HG03378 (cell line): ENCODE results near the gene HIP1.
"Not testable (repeated sequence)": the region's sequence is repeated elsewhere in the genome, so short reads cannot be mapped to it uniquely, and the experiment has no call there.

Source experiments
- ATAC-seq: cut with Tn5 transposase; IDR thresholded peaks from one replicate; pipeline ENCODE4 v1.9.1; 2021; ENCODE audit warnings: mild to moderate bottlenecking, moderate library complexity; ENCODE audit not compliant: unreplicated experiment

Gene HIP1

DNA sequence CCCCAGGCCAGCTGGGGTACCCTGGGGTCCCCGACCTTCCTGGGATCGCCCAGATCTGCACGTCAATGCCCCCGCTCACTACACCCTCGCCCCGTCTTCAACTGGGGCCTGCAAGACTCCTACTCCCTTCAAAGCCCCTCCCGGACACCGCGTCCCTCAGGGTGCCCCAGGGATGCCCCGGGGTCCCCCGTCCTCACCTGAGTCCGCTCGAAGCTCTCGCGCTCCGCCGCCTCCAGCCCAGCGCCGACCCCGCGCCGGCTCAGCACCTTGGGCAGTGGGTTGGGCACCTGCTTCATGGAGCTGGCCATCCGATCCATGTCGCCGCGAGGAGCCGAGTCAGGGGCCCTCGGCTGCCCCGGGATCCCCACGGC is at the start of gene HIP1:
TSS of gene HIP1 (minus strand) at position 338 of the 371 bp plus-strand sequence. CDS start at position 317, 21 bp downstream.
- no peak for ATAC-seq

DNA sequence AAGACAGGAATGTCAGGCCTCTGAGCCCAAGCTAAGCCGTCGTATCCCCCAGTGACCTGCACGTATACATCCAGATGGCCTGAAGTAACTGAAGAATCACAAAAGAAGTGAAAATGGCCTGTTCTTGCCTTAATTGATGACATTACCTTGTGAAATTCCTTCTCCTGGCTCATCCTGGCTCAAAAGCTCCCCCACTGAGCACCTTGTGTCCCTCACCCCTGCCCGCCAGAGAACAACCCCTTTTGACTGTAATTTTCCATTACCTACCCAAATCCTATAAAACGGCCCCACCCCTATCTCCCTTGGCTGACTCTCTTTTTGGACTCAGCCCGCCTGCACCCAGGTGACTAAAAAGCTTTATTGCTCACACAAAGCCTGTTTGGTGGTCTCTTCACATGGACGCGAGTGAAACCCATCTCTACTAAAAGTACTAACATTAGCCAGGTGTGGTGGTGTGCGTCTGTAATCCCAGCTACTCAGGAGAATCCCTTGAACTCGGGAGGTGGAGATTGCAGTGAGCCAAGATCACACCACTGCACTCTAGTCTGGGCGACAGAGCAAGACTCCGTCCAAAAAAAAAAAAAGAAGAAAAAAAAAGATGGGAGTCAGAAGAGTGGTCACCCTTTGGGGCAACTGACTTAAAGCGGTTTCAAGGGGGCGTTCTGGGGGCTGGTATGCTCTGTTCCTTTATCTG is 49.6 kb upstream of the HIP1 start:
- not testable (repeated sequence) for ATAC-seq

DNA sequence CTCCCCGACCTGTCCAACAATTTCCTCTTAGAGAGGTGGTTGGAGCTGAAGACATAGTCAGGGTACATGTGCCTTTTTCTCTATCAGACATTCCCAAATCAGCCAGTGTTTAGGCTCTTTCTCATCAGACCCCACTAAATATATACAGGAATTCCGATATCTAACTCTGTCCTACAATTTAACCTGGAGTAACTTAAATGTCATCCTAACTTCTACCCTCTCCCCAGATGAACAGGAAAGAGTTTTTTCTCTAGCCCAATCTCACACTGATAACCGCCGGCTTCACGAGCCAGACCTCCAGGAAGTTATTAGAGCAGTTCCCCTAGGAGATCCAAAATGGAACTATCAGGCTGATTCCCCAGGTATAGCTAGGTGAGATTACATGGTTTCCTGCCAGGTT is 44.3 kb upstream of the HIP1 start:
- ATAC-seq, result not testable (repeated sequence)

DNA sequence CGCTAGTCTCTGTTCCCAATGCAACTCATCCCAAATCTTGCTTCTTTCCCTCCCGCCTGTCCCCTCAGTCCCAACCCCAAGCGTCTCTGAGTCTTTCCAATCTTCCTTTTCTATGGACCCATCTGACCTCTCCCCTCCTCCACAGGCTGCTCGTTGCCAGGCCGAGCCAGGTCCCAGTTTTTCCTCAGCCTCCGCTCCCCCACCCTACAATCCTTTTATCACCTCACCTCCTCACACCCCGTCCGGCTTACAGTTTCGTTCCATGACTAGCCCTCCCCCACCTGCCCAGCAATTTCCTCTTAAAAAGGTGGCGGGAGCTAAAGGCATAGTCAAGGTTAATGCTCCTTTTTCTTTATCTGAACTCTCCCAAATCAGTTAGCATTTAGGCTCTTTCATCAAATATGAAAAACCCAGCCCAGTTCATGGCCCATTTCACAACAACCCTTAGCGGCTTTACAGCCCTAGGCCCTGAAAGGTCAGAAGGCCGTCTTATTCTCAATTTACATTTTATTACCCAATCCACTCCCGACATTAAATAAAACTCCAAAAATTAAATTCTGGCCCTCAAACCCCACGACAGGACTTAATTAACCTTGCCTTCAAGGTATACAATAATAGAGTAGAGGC is 42.0 kb upstream of the HIP1 start:
- not testable (repeated sequence) for ATAC-seq

DNA sequence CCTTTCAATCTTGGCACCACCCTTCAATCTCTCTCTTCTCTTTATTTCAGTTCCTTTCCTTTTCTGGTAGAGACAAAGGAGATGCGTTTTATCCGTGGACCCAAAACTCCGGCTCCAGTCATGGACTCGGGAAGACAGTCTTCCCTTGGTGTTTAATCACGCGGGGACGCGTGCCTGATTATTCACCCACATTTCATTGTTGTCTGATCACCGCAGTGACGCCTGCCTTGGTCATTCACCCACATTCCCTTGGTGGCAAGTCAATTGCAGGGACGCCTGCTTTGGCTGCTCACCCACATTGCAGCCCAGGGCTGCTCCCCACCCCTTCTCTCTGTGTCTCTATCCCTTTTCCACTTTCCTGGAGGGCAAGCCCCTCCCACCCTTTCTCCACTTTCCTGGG is 40.8 kb upstream of the HIP1 start:
- ATAC-seq, result not testable (repeated sequence)

DNA sequence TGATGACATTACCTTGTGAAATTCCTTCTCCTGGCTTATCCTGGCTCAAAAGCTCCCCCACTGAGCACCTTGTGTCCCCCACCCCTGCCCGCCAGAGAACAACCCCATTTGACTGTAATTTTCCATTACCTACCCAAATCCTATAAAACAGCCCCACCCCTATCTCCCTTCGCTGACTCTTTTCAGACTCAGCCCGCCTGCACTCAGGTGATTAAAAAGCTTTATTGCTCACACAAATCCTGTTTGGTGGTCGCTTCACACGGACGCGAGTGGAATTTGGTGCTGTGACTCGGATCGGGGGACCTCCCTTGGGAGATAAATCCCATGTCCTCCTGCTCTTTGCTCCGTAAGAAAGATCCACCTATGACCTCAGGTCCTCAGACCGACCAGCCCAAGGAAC is 40.3 kb upstream of the HIP1 start:
- ATAC-seq, result not testable (repeated sequence)

DNA sequence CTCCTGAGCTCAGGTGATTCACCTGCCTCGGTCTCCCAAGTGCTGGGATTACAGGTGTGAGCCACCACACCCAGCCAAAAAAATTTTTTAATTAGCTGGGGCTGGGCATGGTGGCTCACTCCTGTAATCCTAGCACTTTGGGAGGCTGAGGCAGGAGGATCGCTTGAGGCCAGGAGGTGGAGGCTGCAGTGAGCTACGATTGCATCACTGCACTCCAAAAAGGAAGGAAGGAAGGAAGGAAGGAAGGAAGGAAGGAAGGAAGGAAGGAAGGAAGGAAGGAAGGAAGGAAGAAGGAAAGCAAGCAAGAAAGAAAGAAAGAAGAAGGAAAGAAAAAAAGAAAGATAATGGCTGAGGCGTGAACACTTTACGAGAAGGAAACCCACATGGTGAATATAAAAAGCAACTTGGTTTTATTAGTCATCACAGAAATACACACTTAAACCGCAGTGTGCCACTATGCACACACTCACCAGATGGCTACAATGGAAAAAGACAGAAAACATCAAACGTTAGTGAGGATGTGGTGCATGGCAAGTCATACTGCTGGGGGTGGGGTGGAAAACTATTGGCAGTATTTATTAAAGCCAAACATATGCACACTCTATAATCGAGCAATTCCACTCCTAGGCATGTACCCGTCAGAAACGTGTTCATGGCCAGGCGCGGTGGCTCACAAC is 37.7 kb upstream of the HIP1 start:
- ATAC-seq, result no peak

DNA sequence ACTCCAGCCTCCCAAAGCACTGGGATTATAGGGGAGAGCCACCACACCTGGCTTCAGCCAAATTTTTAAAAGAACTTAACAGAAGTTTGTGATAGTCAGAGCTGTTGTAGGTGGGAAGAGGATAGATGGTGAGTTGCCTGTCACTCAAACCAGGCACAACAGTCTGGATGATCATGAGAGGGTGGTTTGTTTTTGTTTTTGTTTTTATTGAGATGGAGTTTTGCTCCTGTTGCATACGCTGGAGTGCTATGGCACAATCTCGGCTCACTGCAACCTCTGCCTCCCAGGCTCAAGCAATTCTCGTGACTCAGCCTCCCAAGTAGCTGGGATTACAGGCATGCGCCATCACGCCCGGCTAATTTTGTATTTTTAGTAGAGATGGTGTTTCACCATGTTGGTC is 35.2 kb upstream of the HIP1 start:
- ATAC-seq, result not testable (repeated sequence)

DNA sequence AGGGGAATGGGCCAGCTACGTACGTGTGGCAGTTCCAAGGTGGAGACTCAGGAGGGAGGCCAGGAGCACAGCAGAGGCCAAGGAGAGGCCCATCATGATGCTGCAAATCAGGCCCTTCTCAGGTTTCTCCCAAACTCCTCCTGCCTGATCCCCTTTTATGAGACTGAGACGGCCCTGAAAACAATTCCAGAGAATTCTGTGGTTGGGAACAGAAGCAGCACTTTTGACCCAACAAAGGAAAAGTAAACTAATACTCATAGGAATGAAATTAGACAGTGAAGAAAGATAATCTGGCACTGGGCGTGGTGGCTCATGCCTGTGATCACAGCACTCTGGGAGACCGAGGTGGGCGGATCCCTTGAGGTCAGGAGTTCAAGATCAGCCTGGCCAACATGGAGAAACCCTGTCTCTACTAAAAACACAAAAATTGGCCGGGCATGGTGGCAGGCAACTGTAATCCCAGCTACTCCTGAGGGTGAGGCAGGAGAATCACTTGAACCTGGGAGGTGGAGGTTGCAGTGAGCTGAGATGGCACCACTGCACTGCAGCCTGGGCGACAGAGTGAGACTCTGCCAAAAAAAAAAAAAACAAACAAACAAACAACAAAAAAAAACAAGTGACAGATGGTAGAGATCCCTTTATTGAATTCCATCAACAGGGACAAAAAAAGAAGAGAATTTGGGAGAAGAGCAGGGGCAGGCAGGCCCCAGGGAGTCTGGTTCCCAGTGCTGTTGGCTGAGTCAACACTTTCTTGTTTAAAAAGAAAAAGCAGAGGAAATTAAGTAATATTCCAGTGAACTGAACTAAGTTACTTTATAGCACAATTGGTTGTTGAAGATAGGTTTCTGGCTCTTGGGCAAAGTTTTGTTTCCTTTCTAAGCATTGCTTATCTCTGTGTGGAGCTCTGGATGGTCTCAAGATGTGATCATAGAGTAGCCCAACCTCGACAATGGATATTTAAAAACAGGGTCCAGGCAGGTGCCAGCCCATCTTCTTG is 33.6 kb upstream of the HIP1 start, which contains the start of gene CCL26:
TSS of gene CCL26 (minus strand) at position 131 of the 997 bp plus-strand sequence. CDS start at position 96, 35 bp downstream.
- ATAC-seq, result no peak

DNA sequence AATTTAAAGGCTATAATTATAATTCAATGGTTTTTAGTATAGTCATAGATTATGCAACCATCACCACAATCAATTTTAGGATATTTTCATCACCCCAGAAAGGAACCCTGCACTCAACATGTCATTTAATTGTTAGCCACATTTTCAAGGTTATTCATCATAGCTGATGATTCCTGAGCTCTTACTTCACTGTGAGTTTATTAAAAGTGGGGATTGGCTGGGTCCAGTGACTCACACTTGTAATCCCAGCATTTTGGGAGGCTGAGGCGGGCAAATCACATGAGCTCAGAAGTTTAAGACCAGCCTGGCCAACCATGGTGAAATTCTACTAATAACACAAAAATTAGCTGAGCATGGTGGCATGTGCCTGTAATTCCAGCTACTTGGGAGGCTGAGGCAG is 32.5 kb upstream of the HIP1 start:
- ATAC-seq, result no peak

DNA sequence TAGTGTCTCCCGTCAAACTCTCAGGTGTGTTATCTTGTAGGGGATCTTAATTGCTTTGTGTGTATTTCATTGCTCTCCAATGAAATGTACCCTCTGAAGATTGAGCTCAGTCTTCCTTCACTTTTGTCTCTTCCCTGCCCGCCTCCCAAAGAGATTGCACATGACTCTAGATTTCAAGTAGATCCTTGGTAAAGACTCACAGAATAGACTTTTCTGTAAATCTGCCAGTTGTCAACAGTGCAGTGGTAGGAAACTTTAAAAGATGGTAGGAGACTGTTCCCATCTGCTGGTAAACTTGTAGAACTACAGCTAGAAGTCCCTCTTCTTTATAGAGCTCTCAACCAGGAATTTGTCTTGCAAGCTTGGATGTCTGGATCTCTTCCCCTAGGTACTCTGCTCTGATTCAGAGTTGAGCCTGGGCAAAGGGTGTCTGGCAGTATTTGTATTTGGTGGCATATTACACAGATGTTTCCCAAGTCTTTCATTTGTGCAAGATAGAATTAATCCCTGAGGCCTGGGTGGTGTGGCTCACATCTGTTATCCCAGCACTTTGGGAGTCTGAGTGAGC is 23.7 kb upstream of the HIP1 start:
- ATAC-seq, result peak; percentile 50

DNA sequence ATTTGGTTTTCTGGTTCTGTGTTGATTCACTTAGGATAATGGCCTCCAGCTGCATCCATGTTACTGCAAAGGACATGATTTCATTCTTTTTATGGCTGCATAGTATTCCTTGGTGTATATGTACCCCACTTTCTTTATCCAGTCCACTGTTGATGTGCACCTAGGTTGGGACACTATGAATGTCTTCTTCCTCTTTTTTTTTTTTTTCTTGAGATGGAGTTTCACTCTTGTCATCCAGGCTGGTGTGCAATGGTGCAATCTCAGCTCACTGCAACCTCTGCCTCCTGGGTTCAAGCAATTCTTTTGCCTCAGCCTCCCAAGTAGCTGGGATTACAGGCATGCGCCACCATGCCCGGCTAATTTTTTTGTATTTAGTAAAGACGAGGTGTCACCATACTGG is 23.1 kb upstream of the HIP1 start:
- ATAC-seq, result not testable (repeated sequence)

DNA sequence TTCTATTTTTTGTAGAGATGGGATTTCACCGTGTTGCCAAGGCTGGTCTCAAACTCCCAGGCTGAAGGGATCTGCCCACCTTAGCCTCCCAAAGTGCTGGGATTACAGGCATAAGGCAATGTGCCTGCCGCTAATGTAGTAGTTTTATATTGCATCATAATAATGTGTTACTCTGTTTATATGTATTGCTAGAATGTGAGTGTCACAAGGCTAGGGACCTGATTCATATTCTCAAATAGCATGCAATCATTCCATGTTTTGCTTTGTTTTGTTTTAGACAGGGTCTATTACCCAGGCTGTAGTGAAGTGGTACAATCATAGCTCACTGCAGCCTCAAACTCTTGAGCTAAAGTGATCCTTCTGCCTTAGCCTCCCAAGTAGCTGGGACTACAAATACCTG is 19.8 kb upstream of the HIP1 start:
- no peak for ATAC-seq

DNA sequence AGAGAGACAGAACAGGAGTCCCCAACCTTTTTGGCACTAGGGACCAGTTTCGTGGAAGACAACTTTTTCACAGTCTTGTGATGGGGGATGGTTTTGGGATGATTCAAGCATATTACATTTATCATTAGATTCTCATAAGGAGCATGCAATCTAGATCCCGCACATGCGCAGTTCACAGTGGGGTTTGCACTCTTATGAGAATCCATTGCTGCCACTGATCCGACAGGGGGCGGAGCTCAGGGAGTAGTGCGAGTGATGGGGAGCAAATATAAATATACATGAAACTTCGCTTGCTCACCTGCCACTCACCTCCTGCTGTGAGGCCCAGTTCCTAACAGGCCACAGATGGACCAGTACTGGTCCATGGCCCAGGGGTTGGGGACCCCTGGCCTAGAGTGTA is 19.1 kb upstream of the HIP1 start:
- no peak for ATAC-seq

DNA sequence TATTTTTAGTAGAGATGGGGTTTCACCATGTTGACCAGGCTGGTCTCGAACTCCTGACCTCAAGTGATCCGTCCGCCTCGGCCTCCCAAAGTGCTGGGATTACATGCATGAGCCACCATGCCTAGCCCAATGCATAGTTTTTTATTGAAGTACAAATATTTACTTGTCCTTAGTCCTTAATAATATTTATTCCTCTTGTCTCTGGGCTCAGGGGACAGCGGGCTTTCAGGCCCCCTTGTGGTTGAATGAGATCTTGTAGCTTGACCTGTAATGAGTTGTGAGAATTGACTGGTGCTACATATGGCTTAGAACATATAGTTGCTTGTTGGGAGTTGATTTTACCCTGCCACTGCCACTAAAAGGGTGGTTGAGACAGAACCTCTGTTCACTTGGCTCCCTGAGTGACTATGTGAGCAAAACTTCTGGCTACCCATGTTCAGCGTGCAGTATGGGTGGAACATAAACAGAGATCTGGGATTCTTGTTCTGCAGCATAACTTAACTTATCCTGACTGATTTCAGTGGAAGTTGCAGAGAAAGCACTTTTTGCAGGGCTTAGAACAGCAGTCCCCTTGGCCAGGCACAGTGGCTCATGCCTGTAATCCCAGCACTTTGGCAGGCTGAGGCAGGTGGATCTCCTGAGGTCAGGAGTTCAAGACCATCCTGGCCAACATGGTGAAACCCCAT is 18.4 kb upstream of the HIP1 start:
- no peak for ATAC-seq

DNA sequence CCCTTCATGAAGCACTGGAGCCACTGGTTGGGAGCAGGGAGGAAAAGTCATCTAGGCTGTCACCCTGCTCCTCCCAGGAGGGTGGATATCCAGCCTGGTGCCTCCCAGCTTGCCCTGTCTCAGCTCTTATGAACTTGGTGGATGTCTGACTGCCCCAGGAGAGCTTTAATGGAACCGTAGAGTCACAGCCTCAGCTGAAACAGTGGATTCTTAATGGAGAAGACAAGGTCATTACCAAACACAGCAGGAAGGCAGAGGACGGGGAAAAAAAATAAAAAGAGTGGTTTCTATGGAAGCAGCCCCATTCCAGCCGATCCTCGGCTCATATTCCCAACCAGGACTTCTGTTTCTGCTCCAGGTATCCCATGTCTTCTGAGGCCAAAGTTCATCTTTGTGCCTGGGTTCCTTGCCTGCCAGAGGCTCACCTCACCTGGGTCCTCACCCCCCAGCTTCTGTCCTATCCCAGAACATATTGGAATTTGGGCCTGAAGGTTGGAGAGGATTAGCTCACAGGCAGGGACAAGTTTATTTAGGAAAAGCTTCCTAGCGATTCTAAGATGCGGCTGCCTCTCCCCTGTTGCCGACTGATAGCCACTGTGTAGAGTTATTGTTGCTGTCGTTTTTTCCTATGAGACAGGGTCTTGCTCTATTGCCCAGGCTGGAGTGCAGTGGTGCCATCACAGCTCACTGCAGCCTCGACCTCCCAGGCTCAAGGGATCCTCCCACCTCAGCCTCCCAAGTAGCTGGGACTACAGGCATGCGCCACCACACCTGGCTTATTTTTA is 17.7 kb upstream of the HIP1 start:
- ATAC-seq, result no peak

DNA sequence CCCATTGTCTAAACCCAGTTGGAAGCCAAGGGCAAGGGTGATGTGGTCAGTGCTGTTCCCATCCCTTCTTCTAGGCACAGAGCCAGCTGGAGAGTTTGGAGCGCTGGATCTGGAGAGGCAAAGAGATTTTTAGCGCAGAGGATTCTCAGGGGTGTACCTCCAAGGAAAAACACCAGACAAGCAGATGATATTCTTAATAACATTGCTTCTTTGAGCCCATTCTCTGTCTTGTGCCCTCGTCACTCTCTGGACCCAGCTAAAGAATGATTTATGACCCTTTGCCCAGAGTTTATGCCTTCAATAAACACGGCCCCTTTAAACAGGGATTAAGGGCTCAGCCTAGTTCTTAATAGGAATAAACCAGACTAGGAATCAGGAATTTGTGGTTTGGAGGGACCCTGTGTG is 4.7 kb upstream of the HIP1 start:
- no peak for ATAC-seq

DNA sequence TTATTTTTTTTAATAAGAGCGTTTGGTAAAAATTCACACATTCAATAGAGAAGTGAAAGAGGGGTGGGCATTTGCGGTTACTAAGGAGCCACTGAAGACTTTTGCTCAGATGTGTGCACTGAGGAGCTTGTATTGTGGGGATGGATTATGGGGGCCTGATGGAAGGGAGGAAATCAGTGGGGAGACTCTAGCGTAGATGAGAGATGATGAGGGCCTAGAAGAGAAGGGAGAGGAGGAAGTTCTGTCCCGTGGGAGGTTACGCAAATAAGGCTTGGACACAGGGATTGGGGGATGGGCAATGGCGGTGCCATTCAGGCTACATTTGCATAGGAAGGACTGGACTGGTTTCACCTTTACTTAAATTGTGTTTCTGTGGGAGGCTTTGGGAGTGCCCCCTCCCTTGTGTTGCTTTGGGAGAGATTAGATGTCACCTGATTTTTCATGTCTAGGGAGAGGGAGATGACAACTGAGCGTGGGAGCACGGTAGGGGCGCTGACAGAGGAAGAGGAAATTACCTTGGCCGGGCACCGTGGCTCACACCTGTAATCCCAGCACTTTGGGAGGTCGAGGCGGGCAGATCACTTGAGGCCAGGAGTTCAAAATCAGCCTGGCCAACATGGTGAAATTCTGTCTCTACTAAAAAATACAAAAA is 2.2 kb upstream of the HIP1 start:
- ATAC-seq, result no peak
